Measurements from ENCODE around the gene DMAC2.
A peak's percentile ranks its signal among the peaks of the same experiment; 100 is the strongest.
"Not testable (repeated sequence)": the region's sequence is repeated elsewhere in the genome, so short reads cannot be mapped to it uniquely, and the experiment has no call there.

The DMAC2 gene

DNA sequence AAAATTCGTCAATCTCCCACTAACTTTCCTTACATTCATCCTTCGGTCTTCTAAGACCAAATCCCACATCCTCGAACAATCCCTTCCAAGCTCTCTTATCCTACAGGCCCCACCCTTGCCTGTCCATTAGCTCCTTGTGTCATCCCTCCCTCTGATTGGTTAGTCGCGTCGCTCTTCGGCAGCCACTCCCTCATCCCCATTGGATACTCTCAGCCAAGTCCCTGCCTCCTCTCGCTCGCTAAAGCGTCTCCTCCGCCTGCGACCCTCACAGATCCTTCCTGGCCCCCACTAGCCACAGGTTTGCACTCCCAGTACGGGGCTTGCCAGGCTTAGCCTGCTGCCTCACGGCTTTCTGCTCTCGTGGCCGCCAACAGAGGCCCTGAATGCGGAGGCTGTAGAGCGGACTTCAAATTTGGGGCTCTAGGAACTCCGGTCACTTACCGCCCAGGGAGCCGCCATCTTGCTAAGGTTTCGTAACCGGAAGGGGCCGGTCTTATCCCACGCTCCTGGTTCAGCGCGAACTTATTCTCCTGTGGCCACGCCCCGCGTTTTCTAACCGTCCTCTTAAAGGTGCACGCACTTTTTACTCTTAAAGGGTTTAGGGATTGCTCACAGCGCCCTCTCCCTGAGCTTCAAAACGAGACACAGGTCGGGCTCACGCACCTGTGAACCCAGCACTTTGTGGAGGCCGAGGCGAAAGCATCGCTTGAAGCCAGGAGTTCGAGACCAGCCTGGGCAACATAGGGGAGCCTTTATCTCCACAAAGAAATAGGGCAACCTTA lies at the start of gene DMAC2:
Gene DMAC2, minus strand, starts transcription at position 472 of the 782 bp plus-strand sequence. Its CDS starts 13 bp downstream, at position 459.
- peak; percentile 98 for DNase-seq

DNA sequence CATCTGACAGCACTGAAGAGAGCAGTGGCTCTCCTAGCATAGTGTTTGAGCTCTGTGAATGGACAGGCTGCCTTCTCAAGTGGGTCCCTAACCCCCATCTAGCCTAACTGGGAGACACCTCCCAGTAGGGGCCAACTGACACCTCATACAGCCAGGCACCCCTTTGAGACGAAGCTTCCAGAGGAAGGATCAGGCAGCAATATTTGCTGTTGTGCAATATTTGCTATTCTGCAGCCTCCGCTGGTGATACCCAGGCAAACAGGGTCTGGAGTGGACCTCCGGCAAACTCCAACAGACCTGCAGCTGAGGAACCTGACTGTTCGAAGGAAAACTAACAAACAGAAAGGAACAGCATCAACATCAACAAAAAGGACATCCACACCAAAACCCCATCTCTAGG lies 47.2 kb upstream of the DMAC2 start:
- DNase-seq, result not testable (repeated sequence)

DNA sequence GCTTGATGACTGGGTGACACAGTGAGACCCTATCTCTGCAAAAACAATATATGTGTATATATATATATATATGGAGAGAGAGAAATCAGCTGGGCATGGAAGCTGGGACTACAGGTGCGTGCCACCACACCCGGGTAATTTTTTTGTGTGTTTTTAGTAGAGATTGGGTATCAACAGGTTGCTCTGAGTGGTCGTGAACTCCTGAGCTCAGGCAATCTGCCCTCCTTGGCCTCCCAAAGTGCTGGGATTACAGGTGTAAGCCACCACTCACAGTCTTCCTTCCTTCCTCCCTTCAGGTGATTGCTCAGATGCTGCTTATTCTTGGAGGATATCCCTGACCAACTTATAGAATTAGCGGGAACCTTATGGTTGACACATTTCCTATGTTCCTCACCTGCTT lies 45.1 kb upstream of the DMAC2 start:
- DNase-seq, result no peak

GRCh38 chr19:41480336-41480735 lies 40.6 kb upstream of the DMAC2 start:
- DNase-seq, result no peak

- DNase-seq, result peak; percentile 0
Measured at GRCh38 chr19:41479757-41480191, 40.1 kb upstream of the DMAC2 start.

- DNase-seq, result no peak
Measured at GRCh38 chr19:41478875-41479756, 39.4 kb upstream of the DMAC2 start.

DNA sequence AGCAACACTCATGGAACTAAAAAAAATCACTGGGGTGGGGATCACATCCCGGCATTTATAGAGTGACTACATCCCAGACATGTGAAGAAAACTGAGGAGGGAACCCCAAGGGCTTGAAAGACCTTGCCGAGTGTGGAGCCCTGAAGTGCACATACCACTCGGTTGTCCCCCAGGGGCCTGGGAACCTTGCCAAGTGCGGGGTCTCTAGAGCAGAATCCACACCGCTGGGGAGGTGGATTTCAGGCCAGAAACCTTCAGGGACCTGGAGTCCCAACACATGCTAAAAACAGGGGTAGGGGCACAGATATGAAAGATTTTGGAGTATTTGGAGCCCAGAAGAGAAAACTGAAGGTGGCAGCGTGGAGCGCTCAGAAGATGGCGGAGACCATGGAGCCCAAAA lies 38.5 kb upstream of the DMAC2 start:
- no peak for DNase-seq

DNA sequence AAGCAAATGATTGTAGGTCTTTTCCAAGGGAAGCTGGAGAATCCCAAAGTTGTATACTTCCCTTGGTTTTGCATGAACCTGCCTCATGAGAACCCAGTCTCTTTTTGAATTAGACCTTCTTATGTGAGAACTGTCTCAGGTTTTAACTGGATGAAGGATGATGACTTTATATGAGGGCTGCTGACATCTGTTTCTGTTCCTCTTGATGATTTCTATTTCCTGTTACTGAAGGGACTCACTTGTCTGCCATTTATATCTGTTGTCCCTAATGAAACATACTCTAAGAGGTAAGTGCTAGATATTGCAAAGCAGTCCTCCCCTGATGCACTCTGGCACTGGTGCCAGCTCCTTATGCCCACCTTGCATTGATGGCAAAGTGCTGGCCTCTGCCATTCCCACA lies 36.9 kb upstream of the DMAC2 start:
- DNase-seq, result no peak

GRCh38 chr19:41463257-41464256 lies 23.8 kb upstream of the DMAC2 start:
- DNase-seq, result not testable (repeated sequence)

DNA sequence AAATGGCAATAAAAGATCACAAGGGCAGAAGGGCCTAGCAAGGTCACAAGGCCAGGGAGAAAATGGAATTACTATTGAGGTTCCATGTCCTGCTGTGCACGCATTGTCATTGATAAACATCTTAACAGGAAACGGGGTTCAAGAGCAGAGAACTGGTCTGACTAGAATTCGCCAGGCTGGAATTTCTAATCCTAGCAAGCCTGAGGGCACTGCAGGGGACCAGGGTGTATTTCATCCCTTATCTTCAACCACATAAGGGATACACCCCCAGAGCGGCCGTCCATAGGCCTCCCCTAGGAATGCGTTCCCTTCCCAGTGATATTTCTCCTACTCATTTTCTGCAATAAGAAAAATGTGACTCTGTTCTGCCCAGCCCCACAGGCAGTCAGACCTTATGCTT lies 22.8 kb upstream of the DMAC2 start:
- DNase-seq, result no peak

DNA sequence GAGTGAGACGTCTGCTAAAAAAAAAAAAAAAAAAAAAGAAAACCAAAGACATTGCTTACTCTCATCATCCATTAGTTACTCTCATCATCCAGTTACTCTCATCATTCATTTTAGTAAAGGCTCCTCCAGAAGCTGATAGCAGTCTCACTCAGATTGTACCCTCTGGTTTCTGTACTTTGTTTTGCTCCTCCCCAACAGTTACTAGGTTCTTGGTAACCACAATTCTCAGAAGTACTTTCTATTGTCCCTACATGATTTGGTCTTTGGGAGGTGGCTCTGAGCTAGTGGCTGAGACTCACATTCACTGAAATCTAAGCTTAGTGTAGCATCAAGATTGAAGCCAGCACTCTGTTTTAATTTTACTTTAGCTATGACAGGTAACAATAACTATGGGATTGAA lies 17.5 kb upstream of the DMAC2 start:
- DNase-seq, result no peak

DNA sequence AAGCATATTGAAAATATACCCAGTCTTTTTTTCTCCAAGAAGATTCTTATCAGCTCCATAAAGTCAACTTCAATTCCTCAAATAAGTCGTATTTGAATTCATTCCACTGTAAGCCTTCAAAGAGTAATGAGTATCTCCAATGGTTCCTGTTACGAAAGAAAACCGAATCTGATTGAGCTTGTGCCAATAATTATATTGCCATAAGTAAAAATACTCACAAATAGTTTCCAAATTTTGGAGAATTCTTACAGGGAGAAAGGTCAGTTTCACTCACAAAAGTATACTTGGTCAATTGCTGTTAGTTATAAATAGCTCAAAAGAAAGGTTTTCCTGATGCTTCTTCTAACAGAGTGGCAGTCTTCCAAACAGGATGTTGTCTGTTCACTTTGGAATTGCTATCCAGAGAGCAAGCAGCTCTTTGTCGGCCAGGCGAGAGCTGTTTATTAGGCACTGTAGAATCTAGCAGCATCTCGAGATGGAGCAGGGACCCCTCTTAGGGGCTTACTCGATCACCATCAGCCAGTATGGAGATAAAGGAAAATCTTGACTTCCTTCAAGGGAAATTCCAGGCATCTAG lies 16.7 kb upstream of the DMAC2 start:
- no peak for DNase-seq

GRCh38 chr19:41455936-41456335 lies 16.2 kb upstream of the DMAC2 start:
- DNase-seq, result no peak

- no peak for DNase-seq
Measured at GRCh38 chr19:41452584-41453275, 13.0 kb upstream of the DMAC2 start.

- DNase-seq, result no peak
Measured at GRCh38 chr19:41449865-41450178, 10.1 kb upstream of the DMAC2 start.

- peak; percentile 22 for DNase-seq
Measured at GRCh38 chr19:41449079-41449864, 9.6 kb upstream of the DMAC2 start.

DNA sequence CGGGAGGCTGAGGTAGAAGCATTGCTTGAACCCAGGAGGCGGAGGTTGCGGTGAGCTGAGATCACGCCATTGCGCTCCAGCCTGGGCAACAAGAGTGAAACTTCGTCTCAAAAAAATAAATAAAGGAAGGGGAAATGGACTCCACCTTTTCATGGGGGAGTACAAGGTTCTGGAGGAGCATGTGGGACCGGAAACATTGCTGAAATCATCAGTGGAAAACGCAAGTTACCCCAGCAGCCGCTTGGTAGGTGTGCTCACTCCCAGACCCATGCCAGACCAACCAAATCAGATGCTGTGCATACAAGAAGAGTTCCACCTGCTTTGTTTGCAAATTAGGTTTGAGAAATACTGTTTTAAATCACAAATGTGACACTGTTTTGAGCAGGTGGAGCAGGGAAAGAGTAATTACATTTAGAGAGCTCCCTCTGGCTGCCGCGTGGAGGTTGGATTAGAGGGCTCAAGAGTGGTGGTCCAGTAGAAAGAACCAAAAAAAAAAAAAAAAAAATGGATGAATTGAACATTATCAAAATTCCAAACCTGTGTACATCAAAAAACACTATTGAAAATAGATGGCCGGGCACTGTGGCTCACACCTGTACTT lies 8.1 kb upstream of the DMAC2 start:
- DNase-seq, result no peak

DNA sequence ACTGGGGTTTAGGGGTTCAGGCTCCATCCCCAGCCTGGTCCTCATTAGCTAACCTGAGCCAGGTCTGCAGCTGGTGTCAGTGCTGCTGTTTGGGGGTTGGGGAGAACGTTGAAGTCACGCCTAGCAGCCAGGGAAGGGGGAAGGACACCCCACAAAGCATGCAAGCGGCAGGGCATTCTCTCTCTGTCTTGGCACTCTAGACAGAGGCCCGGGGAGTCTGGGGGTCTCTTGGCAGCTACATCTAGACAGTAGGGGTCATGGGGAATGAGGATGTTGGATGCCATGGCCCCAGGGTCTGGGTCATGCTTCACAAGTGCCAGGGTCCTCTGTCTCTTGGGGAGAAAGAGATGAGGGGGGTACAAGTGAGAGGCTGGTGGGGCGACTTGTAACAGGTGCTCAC lies 5.9 kb upstream of the DMAC2 start:
- DNase-seq, result no peak

- DNase-seq, result no peak
Measured at GRCh38 chr19:41443813-41444455, 4.2 kb upstream of the DMAC2 start.
